OCI-LY7 (cell line): ENCODE results near the gene NPAS2. TPM values are rescaled to one million over a fixed set of nuclear protein-coding genes. Genes with fewer than 3 reads are reported as not detected.

ENCODE experiments used
- BruUV-seq: library from RNA; stranded (reverse); fragments of 400-500 nt; replicated peaks from 2 replicates; lab custom pipeline; 2021; lab: Mats Ljungman, UMichigan
- CTCF ChIA-PET: fragments of 300-600 bp; sonication (Branson Sonifier 250); formaldehyde crosslinking; loops from one replicate; lab custom pipeline; 2022; ENCODE audit warnings: antibody characterized with exemption; ENCODE audit not compliant: unreplicated experiment; lab: Charles Lee
- POLR2A ChIA-PET: fragments of 300-600 bp; sonication (Branson Sonifier 250); formaldehyde crosslinking; loops from one replicate; lab custom pipeline; 2022; ENCODE audit warnings: antibody characterized with exemption; lab: Charles Lee
- DNase-seq: peaks from one replicate; pipeline ENCODE4 v3.0.0-alpha.2; 2015; ENCODE audit warnings: low spot score
- H2AFZ ChIP-seq: fragments of 200-600 bp; sonication (generic), shearing (Covaris generic); 2 replicates; pipeline ENCODE4 v1.6.1; 2014; ENCODE audit warnings: mild to moderate bottlenecking, antibody characterized with exemption, low read length, moderate library complexity
- H3K27ac ChIP-seq: fragments of 200-600 bp; sonication (generic); 2 replicates; pipeline ENCODE4 v1.5.1; 2014; ENCODE audit warnings: mixed run types, low read depth, mild to moderate bottlenecking, moderate library complexity, low read length, inconsistent platforms; ENCODE audit not compliant: poor library complexity, severe bottlenecking
- H3K36me3 ChIP-seq: fragments of 200-600 bp; sonication (generic); 2 replicates; pipeline ENCODE4 v1.6.1; 2014; ENCODE audit warnings: mild to moderate bottlenecking, antibody characterized with exemption, low read length, moderate library complexity, mixed read lengths; ENCODE audit not compliant: insufficient read depth
- H3K4me1 ChIP-seq: fragments of 200-600 bp; sonication (generic); 2 replicates; pipeline ENCODE4 v1.5.1; 2014; ENCODE audit warnings: mild to moderate bottlenecking, low read length; ENCODE audit not compliant: insufficient read depth, poor library complexity, severe bottlenecking
- H3K4me2 ChIP-seq: fragments of 200-600 bp; sonication (generic); 2 replicates; pipeline ENCODE4 v1.6.1; 2014; ENCODE audit warnings: mild to moderate bottlenecking, low read length
- H3K4me3 ChIP-seq: fragments of 200-600 bp; sonication (generic); 2 replicates; pipeline ENCODE4 v1.5.1; 2014; ENCODE audit warnings: mild to moderate bottlenecking, low read depth, low read length; ENCODE audit not compliant: poor library complexity, severe bottlenecking
- H3K79me2 ChIP-seq: fragments of 200-600 bp; sonication (generic); 2 replicates; pipeline ENCODE4 v1.6.1; 2016; ENCODE audit warnings: low read depth, mild to moderate bottlenecking, low read length, moderate library complexity, mixed read lengths; ENCODE audit not compliant: insufficient read depth
- H3K9me2 ChIP-seq: fragments of 200-600 bp; sonication (generic); 2 replicates; pipeline ENCODE4 v1.6.1; 2016; ENCODE audit warnings: mild to moderate bottlenecking, low read length, mixed read lengths; ENCODE audit not compliant: insufficient read depth
- H3K9me3 ChIP-seq: fragments of 200-600 bp; sonication (generic); 2 replicates; pipeline ENCODE4 v1.6.1; 2014; ENCODE audit warnings: mild to moderate bottlenecking, mixed run types, low read length, mixed read lengths
- H4K20me1 ChIP-seq: fragments of 200-600 bp; sonication (generic); 2 replicates; pipeline ENCODE4 v1.6.1; 2014; ENCODE audit warnings: mild to moderate bottlenecking, antibody characterized with exemption, low read length, moderate library complexity, mixed read lengths; ENCODE audit not compliant: insufficient read depth
- CTCF ChIP-seq: fragments of 200-600 bp; sonication (generic); conservative IDR thresholded peaks from 2 replicates; pipeline ENCODE4 v1.5.1; 2014; ENCODE audit warnings: mild to moderate bottlenecking, antibody characterized with exemption, low read length, moderate library complexity, mixed read lengths
- EZH2phosphoT487 ChIP-seq: fragments of 200-600 bp; sonication (generic); IDR thresholded peaks from 2 replicates; pipeline ENCODE4 v1.6.1; 2018; ENCODE audit warnings: low read depth, borderline replicate concordance, mild to moderate bottlenecking, mixed run types, antibody characterized with exemption, low read length, moderate library complexity, mixed read lengths
- intact Hi-C: fragments of 100-400 bp; cut with micrococcal nuclease; formaldehyde crosslinking; loops from one replicate; pipeline ENCODE4 v1.10.0; 2022; ENCODE audit not compliant: unreplicated experiment
- total RNA-seq, 2 experiments: library from RNA; depleted of rRNA in 1 of 2; stranded (reverse); fragments of >200 nt in 1 of 2; shearing (Covaris generic) in 1 of 2; gene quantifications; 2 replicates each; pipeline ENCODE4 v1.2.3, GENCODE V29; 2014 to 2022

Gene NPAS2
- total RNA-seq, 2 experiments from 2014 or later = not detected

GRCh38 chr2:100802066-100802465 lies 17.9 kb upstream of the NPAS2 start:
- H3K27ac ChIP-seq = no peak overlapping the region
- intact Hi-C loops = no loop called here
- TF ChIP-seq EZH2phosphoT487 (no peak), CTCF (no peak)

DNA sequence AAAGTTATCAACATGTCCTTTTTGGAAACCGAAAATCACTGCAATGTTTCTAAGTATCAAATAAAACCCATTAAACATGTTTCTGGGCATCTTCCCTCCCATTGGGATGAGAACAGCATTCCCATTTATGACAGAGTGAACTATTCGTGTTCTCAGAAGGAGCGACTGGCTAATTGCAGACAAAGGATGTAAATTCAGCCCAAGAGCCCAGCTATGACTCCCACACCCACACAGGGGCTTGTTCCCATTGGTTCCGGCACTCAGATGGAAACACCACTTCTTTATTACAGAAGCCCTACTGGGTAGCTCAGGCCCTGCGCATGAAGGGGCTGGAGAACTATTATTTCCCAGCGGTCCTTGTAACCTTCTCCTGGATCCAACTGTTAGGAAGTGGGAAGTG lies 16.6 kb upstream of the NPAS2 start:
- CTCF ChIA-PET = no interaction called here
- Histone ChIP-seq H2AFZ (no peak overlapping the region), H4K20me1 (no peaks in the 10 kb centered on the region), H3K4me2 (no peak overlapping the region), H3K27ac (no peak overlapping the region), H3K36me3 (no peaks in the 10 kb centered on the region), H3K4me3 (no peak overlapping the region), H3K4me1 (no peaks in the 10 kb centered on the region), H3K9me2 (no peaks in the 10 kb centered on the region), H3K9me3 (no peaks in the 10 kb centered on the region), H3K79me2 (no peaks in the 10 kb centered on the region)
- BruUV-seq = no TSS peak
- POLR2A ChIA-PET = no interaction called here
- TF ChIP-seq EZH2phosphoT487 (no peak), CTCF (no peak)
- intact Hi-C loops = no loop called here
- no peak for DNase-seq

More at GRCh38 chr2:100802066-100802465, 17.9 kb upstream of the NPAS2 start:
- no peaks in the 10 kb centered on the region for H3K36me3 ChIP-seq
- H3K9me3 ChIP-seq = no peaks in the 10 kb centered on the region
- no peak for DNase-seq
- CTCF ChIA-PET = no interaction called here
- POLR2A ChIA-PET = no interaction called here
- no peaks in the 10 kb centered on the region for H3K79me2 ChIP-seq
- no peaks in the 10 kb centered on the region for H4K20me1 ChIP-seq
- no peak overlapping the region for H3K4me3 ChIP-seq
- H3K4me1 ChIP-seq = no peaks in the 10 kb centered on the region
- BruUV-seq = no TSS peak
- H3K9me2 ChIP-seq = no peaks in the 10 kb centered on the region
- H2AFZ ChIP-seq = no peak overlapping the region
- no peak overlapping the region for H3K4me2 ChIP-seq

- Histone ChIP-seq H2AFZ (no peak overlapping the region), H3K79me2 (no peaks in the 10 kb centered on the region), H3K36me3 (no peaks in the 10 kb centered on the region), H3K27ac (no peak overlapping the region), H3K9me3 (no peaks in the 10 kb centered on the region), H3K4me1 (no peaks in the 10 kb centered on the region), H4K20me1 (no peaks in the 10 kb centered on the region), H3K4me3 (no peak overlapping the region), H3K9me2 (no peaks in the 10 kb centered on the region), H3K4me2 (no peak overlapping the region)
- ChIA-PET POLR2A (no interaction called here), CTCF (no interaction called here)
- no TSS peak for BruUV-seq
- TF ChIP-seq EZH2phosphoT487 = no peak
- TF ChIP-seq CTCF = no peak
- DNase-seq = no peak
- intact Hi-C loops = no loop called here
Observed at GRCh38 chr2:100806550-100806949, 13.4 kb upstream of the NPAS2 start.
